K562 treated with DMSO at 1 percent for 48 hours (cell line): Measurements from ENCODE around the gene DND1. TPM values are rescaled to one million over a fixed set of nuclear protein-coding genes. Genes with fewer than 3 reads are reported as not detected.

Experiments
- total RNA-seq: library from RNA; unstranded; fragments of 300-600 nt; gene quantifications from 2 replicates; pipeline ENCODE4 v1.2.3, GENCODE V29; 2022; ENCODE audit warnings: low replicate concordance; ENCODE audit errors: extremely low read depth

Gene DND1
- total RNA-seq, result not detected in 2 replicates

DNA sequence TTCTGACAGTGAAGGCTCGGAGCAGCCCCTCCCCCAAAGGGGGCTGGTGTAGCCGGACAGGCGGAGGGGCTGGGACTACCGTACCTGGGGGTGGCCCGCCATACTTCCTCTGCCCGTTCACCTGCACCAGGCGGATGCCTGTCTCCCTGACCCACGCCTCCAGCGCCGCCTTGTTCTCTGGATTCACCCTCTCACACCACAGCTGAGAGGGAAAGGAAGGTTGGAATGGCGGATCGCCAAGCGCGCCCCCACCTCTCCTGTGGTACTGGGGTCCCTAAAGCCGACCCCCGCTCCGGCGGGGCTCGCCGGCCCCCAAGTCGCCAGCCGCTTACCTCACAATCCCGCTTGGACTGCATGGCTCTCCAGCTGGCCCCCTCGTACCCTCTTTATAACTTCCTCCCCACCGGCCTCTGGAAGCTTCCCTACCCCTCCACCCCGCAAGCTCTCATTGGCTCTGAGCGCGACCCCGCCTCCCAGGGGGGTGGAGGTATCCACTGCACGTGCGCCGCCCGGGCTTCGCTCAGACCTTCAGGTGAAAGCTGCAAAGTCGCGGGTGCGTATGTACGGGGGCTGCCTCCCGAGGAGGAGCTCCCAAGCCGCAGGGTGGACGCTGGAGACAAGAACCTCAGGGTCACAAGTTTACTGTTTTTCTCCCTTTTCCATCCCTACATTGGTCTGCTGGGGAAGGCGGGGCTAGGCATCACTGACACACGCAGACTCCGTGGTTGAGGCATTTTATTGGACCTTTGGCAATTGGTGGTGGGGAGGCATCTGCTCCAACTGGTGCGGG, at the start of gene DND1:
Gene DND1 (minus strand): TSS at position 390 of the 790 bp plus-strand sequence. CDS start 34 bp downstream, at position 356.

DNA sequence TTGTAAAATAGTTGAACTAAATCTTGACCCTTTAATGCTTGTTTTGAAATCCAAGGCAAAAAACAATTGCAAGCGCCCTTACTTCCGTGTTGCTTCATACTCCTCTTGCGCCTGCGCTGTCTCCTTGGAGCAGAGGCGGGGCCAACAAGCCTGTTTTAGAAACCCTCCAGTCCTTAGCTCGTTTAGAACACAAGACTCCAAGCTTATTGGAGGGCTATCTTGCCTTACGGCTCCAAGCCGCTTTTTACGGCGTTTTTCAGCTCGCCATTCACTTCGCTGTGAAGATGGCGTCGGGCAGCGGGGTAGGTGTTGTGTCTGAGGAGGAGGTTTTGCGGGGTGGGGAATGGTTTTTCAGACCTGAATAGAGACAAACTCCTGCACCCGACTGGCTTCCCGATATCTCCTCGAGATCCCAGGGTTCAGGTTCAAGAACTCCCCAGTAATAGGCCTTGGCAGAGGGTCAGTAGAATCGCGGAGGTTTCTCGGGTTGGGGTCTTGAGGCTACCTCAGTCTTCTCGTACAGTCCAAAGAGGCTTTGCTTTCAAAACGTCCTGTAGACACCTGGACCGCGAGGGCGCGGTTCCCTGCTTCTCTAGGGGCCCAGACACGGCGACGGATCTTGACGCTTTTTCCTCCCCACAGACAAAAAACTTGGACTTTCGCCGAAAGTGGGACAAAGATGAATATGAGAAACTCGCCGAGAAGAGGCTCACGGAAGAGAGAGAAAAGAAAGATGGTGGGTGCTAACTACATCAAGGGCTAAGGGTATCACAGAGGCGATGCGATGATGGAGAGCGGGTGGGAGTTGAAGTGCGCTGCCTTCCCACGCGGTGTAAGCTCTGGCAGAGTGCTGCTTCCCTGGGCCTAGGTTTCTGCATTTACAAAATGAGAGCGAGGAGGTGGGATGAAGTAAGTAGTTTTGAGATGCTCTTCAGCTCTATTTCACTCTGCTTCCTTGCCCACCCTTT, 27.1 kb upstream of the DND1 start, which contains the start of gene ZMAT2:
Gene ZMAT2 (plus strand): TSS at position 271 of the 968 bp plus-strand sequence. CDS start 14 bp downstream, at position 285.

DNA sequence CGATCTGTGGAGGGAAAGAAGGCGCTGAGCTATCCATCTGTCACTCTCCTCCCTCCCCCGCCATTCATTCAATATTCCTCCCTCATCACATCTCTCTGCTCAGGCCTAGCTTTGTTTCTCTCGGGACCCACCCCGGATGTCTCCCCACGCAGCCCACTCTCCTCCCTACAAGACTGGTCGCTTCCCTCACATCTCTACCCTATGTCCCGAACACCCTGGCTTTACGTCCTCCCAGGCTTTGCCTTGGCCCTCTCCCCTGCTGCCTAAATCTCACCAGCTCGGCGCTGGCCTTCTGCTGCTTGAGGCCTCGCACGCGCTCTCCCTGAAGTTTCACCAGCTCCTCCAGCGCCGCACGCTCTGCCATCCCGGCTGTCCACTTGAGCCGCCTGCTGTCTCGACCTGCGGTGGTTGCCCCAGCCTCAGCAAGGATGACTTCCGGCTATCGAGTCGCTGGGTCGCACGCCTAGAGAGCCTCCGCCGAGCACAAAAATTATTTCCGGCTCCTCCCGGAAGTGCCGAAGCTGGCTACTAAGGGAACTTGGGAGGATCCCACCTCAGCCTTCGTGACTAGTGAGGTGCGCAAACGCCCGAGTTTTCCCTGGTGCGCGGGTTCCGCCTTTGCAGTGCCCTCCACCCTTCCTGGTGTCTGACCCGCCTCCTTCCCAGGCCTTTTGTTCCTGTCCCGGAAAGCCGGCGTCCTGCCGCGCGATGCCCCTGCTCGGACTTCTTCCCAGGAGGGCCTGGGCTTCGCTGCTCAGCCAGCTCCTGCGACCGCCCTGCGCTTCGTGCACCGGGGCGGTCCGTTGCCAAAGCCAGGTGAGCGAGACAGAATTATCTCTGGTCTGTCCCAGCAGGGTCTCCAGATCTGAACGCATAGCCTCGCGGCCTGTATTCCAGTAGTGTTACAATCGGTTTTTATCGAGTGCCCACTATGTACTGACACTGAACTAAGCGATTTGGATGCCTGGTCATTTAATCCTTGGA, 17.9 kb upstream of the DND1 start, which contains the start of the genes HARS1 and HARS2:
Gene HARS1 (minus strand): TSS at position 430 of the 984 bp plus-strand sequence. CDS start 66 bp downstream, at position 364.
Gene HARS2 (plus strand): TSS at position 515 of the 984 bp plus-strand sequence. CDS start 194 bp downstream, at position 709.

DNA sequence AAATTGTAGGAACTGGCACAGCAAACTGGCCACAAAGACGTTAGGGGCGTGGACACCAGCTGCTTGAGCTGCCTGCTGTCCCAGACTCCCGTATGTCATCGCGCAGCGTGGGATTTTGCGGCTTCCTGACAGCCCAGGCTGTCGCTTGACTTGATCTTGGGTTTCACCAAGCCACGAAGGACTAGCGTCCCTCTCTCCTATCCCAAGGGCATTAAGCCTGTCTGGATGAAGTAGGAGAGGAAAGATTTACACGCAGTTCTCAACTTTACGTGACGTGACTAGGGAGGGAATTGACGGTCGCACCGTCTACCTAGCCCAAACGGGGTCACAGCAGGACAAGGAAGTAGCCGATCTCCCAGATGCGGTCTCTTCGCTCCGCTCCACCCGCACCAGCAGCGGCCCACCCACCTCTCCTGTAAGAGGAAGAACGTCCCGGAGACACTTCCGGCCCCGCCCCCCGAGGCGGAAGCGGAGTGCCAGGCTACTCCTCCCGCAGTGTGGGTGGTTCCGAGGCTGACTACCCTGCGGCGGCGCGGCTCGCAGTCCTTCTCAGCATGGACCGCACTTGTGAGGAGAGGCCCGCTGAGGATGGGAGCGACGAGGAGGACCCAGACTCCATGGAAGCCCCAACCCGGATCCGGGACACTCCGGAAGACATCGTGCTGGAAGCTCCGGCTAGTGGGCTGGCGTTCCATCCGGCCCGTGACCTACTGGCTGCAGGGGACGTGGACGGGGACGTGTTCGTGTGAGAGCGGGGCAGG, 8.8 kb downstream of the DND1 start, which contains the start of gene WDR55:
Gene WDR55 (plus strand): TSS at position 546 of the 761 bp plus-strand sequence. CDS start 9 bp downstream, at position 555.

DNA sequence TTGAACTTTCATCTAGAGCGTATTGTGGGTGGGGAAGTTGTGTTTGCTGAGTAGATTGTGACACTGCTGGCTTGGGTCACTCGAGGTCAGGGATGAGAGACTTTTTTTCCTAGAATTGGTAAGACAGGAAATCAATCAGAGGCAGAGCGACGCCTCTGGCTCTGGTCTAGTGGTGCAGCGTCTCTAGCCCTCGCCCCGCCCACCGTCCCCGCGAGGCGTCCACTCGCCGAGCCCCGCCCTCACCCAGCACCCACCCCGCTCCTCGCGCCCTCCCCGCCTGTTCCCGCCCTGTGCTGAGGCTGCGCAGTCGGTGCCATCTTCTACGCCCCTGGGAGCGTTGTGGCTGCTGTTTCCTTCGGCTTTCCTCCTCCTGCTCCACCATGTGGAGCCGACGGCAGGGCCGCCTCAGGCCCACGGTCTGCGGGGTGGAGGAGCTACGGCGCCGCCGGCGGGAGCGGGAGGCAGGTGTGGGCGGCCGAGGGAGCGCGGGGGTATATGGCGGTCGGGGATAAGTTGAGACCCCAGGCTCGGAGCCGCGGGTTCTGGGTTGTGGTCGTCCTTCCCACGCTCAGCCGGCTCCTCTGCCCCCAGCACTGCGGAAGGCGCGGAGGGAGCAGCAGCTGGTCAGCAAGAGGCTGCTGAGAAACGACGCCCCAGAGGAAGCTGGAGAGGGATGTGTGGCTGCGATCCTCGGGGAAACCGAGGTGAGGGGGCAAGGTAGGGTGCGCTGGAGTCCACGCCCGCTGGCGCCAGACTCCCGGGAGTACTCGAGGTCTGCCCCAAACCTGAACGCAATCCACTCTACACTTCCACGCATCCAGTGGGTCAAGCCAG, 34.0 kb downstream of the DND1 start, which contains the start of gene TMCO6:
Gene TMCO6 (plus strand): TSS at position 304 of the 834 bp plus-strand sequence. CDS start 77 bp downstream, at position 381.

DNA sequence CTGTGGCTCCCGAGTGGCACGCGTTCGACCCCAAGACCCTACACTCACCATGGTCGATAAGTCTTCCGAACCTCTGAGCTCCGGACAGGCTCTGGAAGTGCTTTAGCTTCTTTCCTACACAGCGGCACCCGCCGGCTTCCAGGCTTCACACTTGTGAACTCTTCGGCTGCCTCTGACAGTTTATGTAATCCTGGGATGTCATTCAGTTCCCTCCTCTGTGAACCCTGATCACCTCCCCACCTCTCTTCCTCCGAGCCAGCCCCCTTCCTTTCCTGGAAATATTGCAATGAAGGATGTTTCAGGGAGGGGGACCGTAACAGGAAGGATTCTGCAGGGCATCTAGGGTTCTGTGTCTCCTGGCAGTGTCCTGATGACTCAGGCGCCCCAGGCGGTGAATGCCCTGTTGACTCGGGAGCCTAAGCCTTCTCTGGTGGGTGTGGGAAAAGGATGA, 40.3 kb downstream of the DND1 start, which contains the start of gene CD14:
Gene CD14 (minus strand): TSS at position 155 of the 451 bp plus-strand sequence. CDS start 104 bp downstream, at position 51.

Other genes with a start within 250 kb of the DND1 start
- not detected in 2 replicates for gene EIF4EBP3, start 125.9 kb downstream of the DND1 start, total RNA-seq
- gene SRA1, start 116.1 kb downstream of the DND1 start, total RNA-seq, result not detected in 2 replicates
- gene APBB3, start 109.0 kb downstream of the DND1 start, total RNA-seq, result not detected in 2 replicates
- not detected in 2 replicates for gene SLC35A4, start 108.7 kb downstream of the DND1 start, total RNA-seq
- gene CD14, start 40.4 kb downstream of the DND1 start, total RNA-seq, result not detected in 2 replicates
- not detected in 2 replicates for gene TMCO6, start 34.1 kb downstream of the DND1 start, total RNA-seq
- gene NDUFA2, start 25.9 kb downstream of the DND1 start, total RNA-seq, result not detected in 2 replicates
- not detected in 2 replicates for gene IK, start 25.7 kb downstream of the DND1 start, total RNA-seq
- not detected in 2 replicates for gene WDR55, start 8.7 kb downstream of the DND1 start, total RNA-seq
- not detected in 2 replicates for gene HARS1, start 17.8 kb upstream of the DND1 start, total RNA-seq
- gene HARS2, start 17.9 kb upstream of the DND1 start, total RNA-seq, result not detected in 2 replicates
- gene ZMAT2, start 26.9 kb upstream of the DND1 start, total RNA-seq, result not detected in 2 replicates
- gene PCDHA1, start 112.6 kb upstream of the DND1 start, total RNA-seq, result not detected in 2 replicates
- gene PCDHA2, start 121.3 kb upstream of the DND1 start, total RNA-seq, result not detected in 2 replicates
- gene PCDHA3, start 127.5 kb upstream of the DND1 start, total RNA-seq, result not detected in 2 replicates
- not detected in 2 replicates for gene PCDHA4, start 133.5 kb upstream of the DND1 start, total RNA-seq
- gene PCDHA5, start 148.0 kb upstream of the DND1 start, total RNA-seq, result not detected in 2 replicates
- gene PCDHA6, start 154.4 kb upstream of the DND1 start, total RNA-seq, result not detected in 2 replicates
- gene PCDHA7, start 160.7 kb upstream of the DND1 start, total RNA-seq, result not detected in 2 replicates
- gene PCDHA8, start 167.6 kb upstream of the DND1 start, total RNA-seq, result not detected in 2 replicates
- gene PCDHA9, start 174.8 kb upstream of the DND1 start, total RNA-seq, result not detected in 2 replicates
- not detected in 2 replicates for gene PCDHA10, start 182.3 kb upstream of the DND1 start, total RNA-seq
- gene PCDHA11, start 195.4 kb upstream of the DND1 start, total RNA-seq, result not detected in 2 replicates
- not detected in 2 replicates for gene PCDHA12, start 201.7 kb upstream of the DND1 start, total RNA-seq
- gene PCDHA13, start 208.5 kb upstream of the DND1 start, total RNA-seq, result not detected in 2 replicates